Skeletal muscle tissue (tissue), 4 donors: ENCODE data around the gene MICAL2. TPM values are rescaled to one million over a fixed set of nuclear protein-coding genes. Genes with fewer than 3 reads are reported as not detected.

ENCODE experiments used
- H3K27ac ChIP-seq: one replicate; pipeline ENCODE4 v1.7.0; 2013; ENCODE audit warnings: mild to moderate bottlenecking, low read depth, low read length, inconsistent platforms
- H3K27me3 ChIP-seq, 3 donors: one replicate each; pipeline ENCODE4 v1.7.0; 2013; ENCODE audit warnings: low read length in 3 of 3; ENCODE audit not compliant: control insufficient read depth in 3 of 3, insufficient read depth in 3 of 3
- H3K36me3 ChIP-seq, 3 donors: one replicate each; pipeline ENCODE4 v1.7.0; 2013; ENCODE audit warnings: low read length in 3 of 3; ENCODE audit not compliant: control insufficient read depth in 3 of 3, insufficient read depth in 3 of 3
- H3K4me1 ChIP-seq, 3 donors: one replicate each; pipeline ENCODE4 v1.7.0; 2013; ENCODE audit warnings: low read length in 3 of 3, mild to moderate bottlenecking in 3 of 3; ENCODE audit not compliant: control insufficient read depth in 3 of 3, insufficient read depth in 3 of 3
- H3K4me3 ChIP-seq, 3 donors: one replicate each; pipeline ENCODE4 v1.7.0; 2013; ENCODE audit warnings: low read length in 3 of 3
- H3K9ac ChIP-seq, 3 donors: one replicate each; pipeline ENCODE4 v1.7.0; 2013; ENCODE audit warnings: low read length in 3 of 3, mild to moderate bottlenecking in 3 of 3, moderate library complexity in 2 of 3, low read depth in 1 of 3
- H3K9me3 ChIP-seq, 3 donors: one replicate each; pipeline ENCODE4 v1.7.0; 2013; ENCODE audit warnings: low read length in 3 of 3; ENCODE audit not compliant: control insufficient read depth in 3 of 3
- total RNA-seq: library from RNA; depleted of rRNA; stranded (reverse); fragments of >200 nt; gene quantifications from one replicate; pipeline ENCODE4 v1.2.3, GENCODE V29; 2014
- donor health status: Osteomylitis.

Gene MICAL2
- total RNA-seq, 1 donor from 2014 or later, result 35.5 TPM

- no peak overlapping the region for H3K4me3 ChIP-seq
- no peaks in the 10 kb centered on the region for H3K36me3 ChIP-seq
- H3K9ac ChIP-seq, result no peak overlapping the region
- peaks cover 0 to 6% (median 0%) of the 10 kb centered on the region in 3 donors for H3K4me1 ChIP-seq
- no peak overlapping the region for H3K27ac ChIP-seq
- peaks cover 0 to 4% (median 0%) of the 10 kb centered on the region in 3 donors for H3K27me3 ChIP-seq
- no peaks in the 10 kb centered on the region for H3K9me3 ChIP-seq
Observed at GRCh38 chr11:12149672-12150225, 39.4 kb downstream of the MICAL2 start.

- Histone ChIP-seq H3K4me3 (no peak overlapping the region), H3K36me3 (no peaks in the 10 kb centered on the region), H3K9ac (no peak overlapping the region), H3K27me3 (peaks cover 0 to 4% (median 0%) of the 10 kb centered on the region in 3 donors), H3K27ac (no peak overlapping the region), H3K9me3 (no peaks in the 10 kb centered on the region), H3K4me1 (peaks cover 0 to 2% (median 0%) of the 10 kb centered on the region in 3 donors)
Observed at GRCh38 chr11:12150831-12151382, 40.5 kb downstream of the MICAL2 start.

GRCh38 chr11:12152321-12152720 is 41.9 kb downstream of the MICAL2 start:
- Histone ChIP-seq H3K4me1 (peaks cover 9 to 11% (median 10%) of the 10 kb centered on the region in 3 donors), H3K36me3 (no peaks in the 10 kb centered on the region), H3K27me3 (peaks cover 0 to 4% (median 0%) of the 10 kb centered on the region in 3 donors), H3K27ac (no peak overlapping the region), H3K4me3 (no peak overlapping the region), H3K9ac (no peak overlapping the region), H3K9me3 (no peaks in the 10 kb centered on the region)

GRCh38 chr11:12154871-12155668 is 44.7 kb downstream of the MICAL2 start:
- no peaks in the 10 kb centered on the region for H3K27me3 ChIP-seq
- H3K9ac ChIP-seq, result no peak overlapping the region
- H3K27ac ChIP-seq, result no peak overlapping the region
- H3K4me1 ChIP-seq, result peaks cover 17 to 25% (median 19%) of the 10 kb centered on the region in 3 donors
- H3K4me3 ChIP-seq, result no peak overlapping the region
- H3K9me3 ChIP-seq, result no peaks in the 10 kb centered on the region
- no peaks in the 10 kb centered on the region for H3K36me3 ChIP-seq

GRCh38 chr11:12155696-12156095 is 45.3 kb downstream of the MICAL2 start:
- H3K4me1 ChIP-seq, result peaks cover 19 to 32% (median 25%) of the 10 kb centered on the region in 3 donors
- no peaks in the 10 kb centered on the region for H3K36me3 ChIP-seq
- no peak overlapping the region for H3K9ac ChIP-seq
- H3K9me3 ChIP-seq, result no peaks in the 10 kb centered on the region
- no peaks in the 10 kb centered on the region for H3K27me3 ChIP-seq
- H3K4me3 ChIP-seq, result no peak overlapping the region
- H3K27ac ChIP-seq, result no peak overlapping the region

GRCh38 chr11:12156301-12157140 is 46.1 kb downstream of the MICAL2 start:
- H3K4me3 ChIP-seq, result no peak overlapping the region
- H3K27me3 ChIP-seq, result no peaks in the 10 kb centered on the region
- peaks cover 27 to 40% (median 30%) of the 10 kb centered on the region in 3 donors for H3K4me1 ChIP-seq
- peak overlapping the region; percentile 52 for H3K27ac ChIP-seq
- H3K36me3 ChIP-seq, result no peaks in the 10 kb centered on the region
- no peaks in the 10 kb centered on the region for H3K9me3 ChIP-seq
- no peak overlapping the region for H3K9ac ChIP-seq

GRCh38 chr11:12157241-12157661 is 46.9 kb downstream of the MICAL2 start:
- Histone ChIP-seq H3K4me1 (peaks cover 31 to 47% (median 32%) of the 10 kb centered on the region in 3 donors), H3K36me3 (peaks cover 0 to 2% (median 1%) of the 10 kb centered on the region in 3 donors), H3K27ac (peak overlapping the region; percentile 63), H3K9ac (no peak overlapping the region), H3K27me3 (no peaks in the 10 kb centered on the region), H3K9me3 (no peaks in the 10 kb centered on the region), H3K4me3 (no peak overlapping the region)

GRCh38 chr11:12158909-12159308 is 48.5 kb downstream of the MICAL2 start:
- Histone ChIP-seq H3K9me3 (no peaks in the 10 kb centered on the region), H3K27ac (peak overlapping the region; percentile 49), H3K4me1 (peaks cover 36 to 59% (median 43%) of the 10 kb centered on the region in 3 donors), H3K4me3 (no peak overlapping the region), H3K9ac (peak overlapping the region in 1 of 3 donors; percentile 51), H3K27me3 (no peaks in the 10 kb centered on the region), H3K36me3 (peaks cover 0 to 4% (median 2%) of the 10 kb centered on the region in 3 donors)

- Histone ChIP-seq H3K27ac (peak overlapping the region; percentile 49), H3K4me1 (peaks cover 36 to 65% (median 47%) of the 10 kb centered on the region in 3 donors), H3K4me3 (no peak overlapping the region), H3K27me3 (no peaks in the 10 kb centered on the region), H3K36me3 (peaks cover 0 to 4% (median 2%) of the 10 kb centered on the region in 3 donors), H3K9ac (peak overlapping the region in 2 of 3 donors; percentile 16 to 51), H3K9me3 (no peaks in the 10 kb centered on the region)
Observed at GRCh38 chr11:12159351-12160099, 49.1 kb downstream of the MICAL2 start.
